PC-3 (cell line): ENCODE results near the gene ACADSB.

Experiments
- EZH2 ChIP-seq: fragments of 300-600 bp; sonication (generic); IDR thresholded peaks from one replicate; pipeline ENCODE4 v1.6.1; 2017; ENCODE audit warnings: antibody characterized with exemption, mild to moderate bottlenecking, low read length; ENCODE audit not compliant: unreplicated experiment
- TF ChIP-seq, protein P1 (sequence below): fragments of 300-600 bp; sonication (generic); conservative IDR thresholded peaks from 2 replicates; pipeline ENCODE4 v1.5.1; 2017; ENCODE audit warnings: antibody characterized with exemption, low read depth, mild to moderate bottlenecking, low read length

DNA sequence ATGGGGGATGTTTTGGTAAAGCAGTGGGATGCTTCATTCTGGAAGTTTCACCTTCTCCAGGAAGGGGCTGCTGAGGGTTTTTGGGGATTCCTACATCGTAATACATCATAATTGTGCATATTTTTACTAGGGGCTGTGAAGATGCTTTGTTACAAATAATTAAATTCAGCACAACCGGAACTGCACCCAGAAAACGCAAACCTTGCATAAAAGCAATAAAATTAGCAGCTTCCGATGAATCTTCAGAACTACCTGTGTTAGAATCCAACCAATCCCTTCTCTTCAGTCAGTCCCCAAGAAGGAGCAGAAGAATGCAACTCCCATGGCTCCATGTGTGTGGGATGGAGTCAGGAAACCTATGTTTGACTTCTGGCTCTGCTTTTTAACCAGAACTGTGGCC lies 78.5 kb downstream of the ACADSB start:
- TF ChIP-seq, protein P1, sequence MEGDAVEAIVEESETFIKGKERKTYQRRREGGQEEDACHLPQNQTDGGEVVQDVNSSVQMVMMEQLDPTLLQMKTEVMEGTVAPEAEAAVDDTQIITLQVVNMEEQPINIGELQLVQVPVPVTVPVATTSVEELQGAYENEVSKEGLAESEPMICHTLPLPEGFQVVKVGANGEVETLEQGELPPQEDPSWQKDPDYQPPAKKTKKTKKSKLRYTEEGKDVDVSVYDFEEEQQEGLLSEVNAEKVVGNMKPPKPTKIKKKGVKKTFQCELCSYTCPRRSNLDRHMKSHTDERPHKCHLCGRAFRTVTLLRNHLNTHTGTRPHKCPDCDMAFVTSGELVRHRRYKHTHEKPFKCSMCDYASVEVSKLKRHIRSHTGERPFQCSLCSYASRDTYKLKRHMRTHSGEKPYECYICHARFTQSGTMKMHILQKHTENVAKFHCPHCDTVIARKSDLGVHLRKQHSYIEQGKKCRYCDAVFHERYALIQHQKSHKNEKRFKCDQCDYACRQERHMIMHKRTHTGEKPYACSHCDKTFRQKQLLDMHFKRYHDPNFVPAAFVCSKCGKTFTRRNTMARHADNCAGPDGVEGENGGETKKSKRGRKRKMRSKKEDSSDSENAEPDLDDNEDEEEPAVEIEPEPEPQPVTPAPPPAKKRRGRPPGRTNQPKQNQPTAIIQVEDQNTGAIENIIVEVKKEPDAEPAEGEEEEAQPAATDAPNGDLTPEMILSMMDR, result no peak
- no peak for TF ChIP-seq EZH2
